Measurements from ENCODE around the gene MRPL52. TPM values are rescaled to one million over a fixed set of nuclear protein-coding genes. Genes with fewer than 3 reads are reported as not detected.
A peak's percentile ranks its signal among the peaks of the same experiment; 100 is the strongest.

Gene MRPL52
- total RNA-seq, 1 donor from 2014 or later, result 65.2 TPM

DNA sequence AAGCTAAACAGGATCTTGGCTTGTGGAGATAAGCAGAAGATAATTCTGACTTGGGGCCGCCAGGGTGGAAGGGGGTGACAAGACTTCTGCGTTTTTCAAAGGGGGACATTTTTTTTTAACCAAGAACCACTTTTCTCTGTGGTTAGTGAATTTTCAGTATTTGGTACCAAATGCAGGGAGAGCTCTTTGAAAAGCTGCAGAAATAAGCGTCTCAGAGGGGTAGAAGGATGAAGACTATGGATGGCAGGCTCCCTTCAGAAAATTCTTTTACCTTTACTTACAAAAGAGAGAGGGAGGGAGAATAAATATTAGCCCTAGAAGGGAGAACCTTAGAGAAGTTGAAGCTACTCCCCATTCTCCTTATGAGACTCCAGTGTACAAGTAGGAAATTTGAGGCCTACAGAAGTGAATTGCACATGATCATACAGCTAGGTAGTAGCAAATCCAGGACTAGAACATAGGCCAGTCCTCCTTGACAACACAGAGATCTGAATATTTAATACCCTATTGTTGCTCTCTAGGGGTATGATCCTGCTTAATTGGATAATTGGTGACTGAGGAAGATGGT is 840 bp downstream of the MRPL52 start:
- no peak for ATAC-seq
- Histone ChIP-seq H3K36me3 (peaks cover 23% of the 10 kb centered on the region), H3K4me3 (peak overlapping the region; percentile 98), H3K27me3 (ENCODE audit: low read depth) (no peaks in the 10 kb centered on the region), H3K9me3 (no peaks in the 10 kb centered on the region), H3K27ac (no peak overlapping the region), H3K4me1 (peaks cover 17% of the 10 kb centered on the region)
- TF ChIP-seq, protein P1, sequence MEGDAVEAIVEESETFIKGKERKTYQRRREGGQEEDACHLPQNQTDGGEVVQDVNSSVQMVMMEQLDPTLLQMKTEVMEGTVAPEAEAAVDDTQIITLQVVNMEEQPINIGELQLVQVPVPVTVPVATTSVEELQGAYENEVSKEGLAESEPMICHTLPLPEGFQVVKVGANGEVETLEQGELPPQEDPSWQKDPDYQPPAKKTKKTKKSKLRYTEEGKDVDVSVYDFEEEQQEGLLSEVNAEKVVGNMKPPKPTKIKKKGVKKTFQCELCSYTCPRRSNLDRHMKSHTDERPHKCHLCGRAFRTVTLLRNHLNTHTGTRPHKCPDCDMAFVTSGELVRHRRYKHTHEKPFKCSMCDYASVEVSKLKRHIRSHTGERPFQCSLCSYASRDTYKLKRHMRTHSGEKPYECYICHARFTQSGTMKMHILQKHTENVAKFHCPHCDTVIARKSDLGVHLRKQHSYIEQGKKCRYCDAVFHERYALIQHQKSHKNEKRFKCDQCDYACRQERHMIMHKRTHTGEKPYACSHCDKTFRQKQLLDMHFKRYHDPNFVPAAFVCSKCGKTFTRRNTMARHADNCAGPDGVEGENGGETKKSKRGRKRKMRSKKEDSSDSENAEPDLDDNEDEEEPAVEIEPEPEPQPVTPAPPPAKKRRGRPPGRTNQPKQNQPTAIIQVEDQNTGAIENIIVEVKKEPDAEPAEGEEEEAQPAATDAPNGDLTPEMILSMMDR (IDR thresholded peaks at IDR 0.05), result no peak
- intact Hi-C loops (cut with DNase I), result no loop called here
- no peak for DNase-seq

DNA sequence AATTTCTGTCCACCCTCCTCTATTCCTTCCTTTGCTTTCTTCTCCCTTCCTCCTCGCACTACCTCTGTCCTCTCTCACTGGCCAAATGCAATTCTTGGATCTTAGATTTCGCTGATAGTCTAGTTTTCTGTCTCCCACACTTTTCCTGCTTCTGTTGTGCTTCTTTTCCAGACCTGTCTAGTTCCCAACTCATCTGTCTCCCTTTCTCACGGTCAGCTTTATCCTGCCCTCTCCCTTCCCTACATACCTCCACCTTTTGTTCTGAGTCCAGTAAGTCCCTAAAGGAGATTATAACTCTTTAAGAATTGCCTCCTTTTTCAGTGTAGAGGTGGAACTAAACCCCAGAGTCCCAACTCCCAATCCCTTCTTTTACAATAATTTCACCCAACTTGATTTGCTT is 5.8 kb downstream of the MRPL52 start:
- Histone ChIP-seq H3K36me3 (peaks cover 23% of the 10 kb centered on the region), H3K4me1 (peaks cover 38% of the 10 kb centered on the region), H3K9me3 (no peaks in the 10 kb centered on the region), H3K4me3 (no peak overlapping the region), H3K27ac (peak overlapping the region; percentile 93), H3K27me3 (ENCODE audit: low read depth) (no peaks in the 10 kb centered on the region)
- intact Hi-C loops (cut with DNase I), result no loop called here
- DNase-seq (no peak), ATAC-seq (no peak)
- TF ChIP-seq, protein P1 (IDR thresholded peaks at IDR 0.05), result no peak

DNA sequence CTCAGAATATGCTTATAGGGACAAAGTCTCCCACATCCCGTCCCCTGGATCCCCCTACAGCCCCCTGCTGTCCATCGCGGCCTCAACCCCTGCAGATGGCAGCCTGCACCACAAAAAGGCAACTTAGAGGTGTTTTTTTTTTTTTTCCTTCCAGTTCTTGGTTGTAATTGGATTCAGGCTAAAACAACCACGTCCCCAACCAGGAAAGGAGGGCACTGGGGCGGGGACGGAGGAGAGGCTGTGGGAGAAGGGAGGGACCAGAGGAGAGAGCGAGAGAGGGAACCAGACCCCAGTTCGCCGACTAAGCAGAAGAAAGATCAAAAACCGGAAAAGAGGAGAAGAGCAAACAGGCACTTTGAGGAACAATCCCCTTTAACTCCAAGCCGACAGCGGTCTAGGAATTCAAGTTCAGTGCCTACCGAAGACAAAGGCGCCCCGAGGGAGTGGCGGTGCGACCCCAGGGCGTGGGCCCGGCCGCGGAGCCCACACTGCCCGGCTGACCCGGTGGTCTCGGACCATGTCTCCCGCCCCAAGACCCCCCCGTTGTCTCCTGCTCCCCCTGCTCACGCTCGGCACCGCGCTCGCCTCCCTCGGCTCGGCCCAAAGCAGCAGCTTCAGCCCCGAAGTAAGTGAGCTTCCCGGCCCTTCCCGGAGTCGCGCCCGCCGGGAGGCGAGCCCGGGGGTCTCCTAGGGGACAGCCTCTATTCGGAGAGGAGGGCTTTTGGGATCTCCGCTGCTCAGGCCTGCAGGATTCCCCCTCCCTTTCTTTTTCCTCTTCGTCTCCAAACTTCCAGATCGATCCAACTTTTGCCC is 6.8 kb downstream of the MRPL52 start, which contains the start of gene MMP14:
Gene MMP14 (plus strand): TSS at position 285 of the 813 bp plus-strand sequence. CDS start 233 bp downstream, at position 518.
- peaks cover 31% of the 10 kb centered on the region for H3K36me3 ChIP-seq
- H3K9me3 ChIP-seq, result no peaks in the 10 kb centered on the region
- H3K4me3 ChIP-seq, result peak within 1 kb of the TSS; percentile 87
- intact Hi-C loops (cut with DNase I), result no loop called here
- H3K27ac ChIP-seq, result peak within 1 kb of the TSS; percentile 93
- TF ChIP-seq, protein P1 (IDR thresholded peaks at IDR 0.05), result peak; percentile 24
- peak; percentile 72 to 84 for ATAC-seq
- H3K27me3 ChIP-seq (ENCODE audit: low read depth), result no peaks in the 10 kb centered on the region
- H3K4me1 ChIP-seq, result peaks cover 38% of the 10 kb centered on the region
- DNase-seq, result peak; percentile 59

DNA sequence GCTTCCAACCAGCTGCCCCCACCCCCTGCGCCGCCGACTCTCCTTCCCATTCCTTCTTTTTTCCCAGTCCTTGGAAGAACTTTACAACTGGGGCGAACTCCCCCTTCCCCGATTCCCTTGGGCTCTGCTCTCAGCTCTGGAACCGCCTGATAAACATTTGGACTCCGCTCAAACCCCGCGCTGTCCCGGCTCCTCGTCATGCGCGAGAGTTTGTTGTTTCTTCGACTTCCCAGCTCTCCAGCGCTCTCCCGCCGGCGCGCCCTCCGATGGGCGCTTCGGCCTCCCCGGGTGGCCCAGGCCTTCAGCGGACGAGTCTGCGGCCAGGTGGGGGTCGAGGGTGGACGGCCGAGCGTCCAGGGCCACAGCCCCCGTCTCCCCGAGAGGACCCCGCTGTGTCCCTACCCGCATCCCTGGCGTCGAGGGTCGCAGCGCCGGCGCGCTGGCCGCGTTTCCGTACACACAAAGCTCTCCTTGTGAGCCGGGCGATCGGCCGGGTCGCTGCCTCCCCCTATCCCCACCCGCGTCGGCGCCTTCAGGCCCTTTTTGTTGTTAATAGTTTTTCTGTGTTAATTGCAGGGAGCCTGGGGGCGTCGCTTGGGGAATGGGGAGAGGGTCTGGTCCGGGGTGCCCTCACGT is 7.5 kb downstream of the MRPL52 start:
- DNase-seq (peak; percentile 72), ATAC-seq (peak; percentile 80 to 91)
- Histone ChIP-seq H3K4me1 (peaks cover 38% of the 10 kb centered on the region), H3K4me3 (peak overlapping the region; percentile 87), H3K27me3 (ENCODE audit: low read depth) (no peaks in the 10 kb centered on the region), H3K36me3 (peaks cover 38% of the 10 kb centered on the region), H3K9me3 (no peaks in the 10 kb centered on the region), H3K27ac (peak overlapping the region; percentile 93)
- TF ChIP-seq, protein P1 (IDR thresholded peaks at IDR 0.05), result no peak
- intact Hi-C loops (cut with DNase I), result no loop called here

DNA sequence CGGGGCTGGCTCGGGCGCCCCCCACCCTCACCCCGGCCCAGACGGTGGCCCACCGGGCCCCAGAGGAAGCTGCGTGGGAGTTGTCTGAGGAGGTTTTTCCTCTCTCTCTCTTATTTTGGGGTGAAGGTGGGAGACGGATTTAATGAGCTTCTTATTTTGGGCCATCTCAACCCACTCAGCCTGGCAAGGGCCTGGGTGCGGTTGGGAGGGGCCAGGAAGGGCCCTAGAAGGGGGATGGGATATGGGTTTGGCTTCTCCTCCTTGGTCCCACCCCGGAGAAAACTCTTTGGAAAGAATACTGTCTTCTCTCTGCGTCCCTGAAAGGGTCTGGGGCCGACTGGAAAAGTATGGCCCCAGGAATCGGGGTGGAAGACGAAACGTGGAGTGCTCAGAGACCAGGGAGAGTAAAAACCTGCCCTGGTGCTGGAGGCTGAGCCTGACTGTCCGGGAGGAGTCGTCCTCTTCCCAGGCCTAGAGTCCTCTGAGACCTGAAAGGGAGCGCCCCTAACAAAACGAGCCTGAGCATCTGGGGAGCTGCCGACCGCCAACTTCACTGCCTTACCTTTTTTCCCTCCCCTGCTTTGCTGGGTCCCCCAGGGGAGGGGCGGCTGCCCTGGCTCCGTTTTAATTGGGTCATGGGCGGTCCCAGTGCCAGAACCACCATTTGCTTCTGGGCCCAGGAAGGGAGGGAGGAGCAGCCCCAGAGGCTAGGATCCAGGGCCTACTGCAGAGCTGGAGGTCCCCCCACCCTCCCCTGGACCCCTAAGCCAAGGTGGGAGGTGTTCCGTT is 8.3 kb downstream of the MRPL52 start:
- TF ChIP-seq, protein P1 (IDR thresholded peaks at IDR 0.05), result no peak
- Histone ChIP-seq H3K4me1 (peaks cover 38% of the 10 kb centered on the region), H3K9me3 (no peaks in the 10 kb centered on the region), H3K27ac (peak overlapping the region; percentile 93), H3K4me3 (peak overlapping the region; percentile 87), H3K36me3 (peaks cover 44% of the 10 kb centered on the region), H3K27me3 (ENCODE audit: low read depth) (no peaks in the 10 kb centered on the region)
- intact Hi-C loops (cut with DNase I), result no loop called here
- DNase-seq (peak; percentile 46), ATAC-seq (peak; percentile 52 to 71)
